ENCODE data around the gene FBXW7.

Gene FBXW7

DNA sequence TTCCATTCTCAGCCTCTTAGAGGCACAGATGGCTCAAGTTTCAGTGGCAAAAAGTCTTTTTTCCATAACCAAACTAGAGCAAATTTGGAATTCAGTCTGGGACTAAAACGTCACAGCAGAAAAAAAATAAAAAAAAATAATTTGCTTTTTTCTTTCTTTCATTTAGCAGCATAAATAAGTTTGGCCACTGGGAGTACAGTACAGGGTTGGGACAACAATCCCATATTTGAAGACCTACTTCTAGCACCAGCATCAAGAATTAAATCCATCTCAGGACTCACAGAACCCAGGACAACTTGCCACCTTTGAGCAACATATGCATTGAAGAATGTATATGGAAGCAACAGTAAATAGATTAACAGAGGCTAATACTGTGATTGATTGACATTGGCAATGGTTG is 214.0 kb downstream of the FBXW7 start:
- DNase-seq = no peak

- DNase-seq = no peak
These were observed 214.5 kb downstream of the FBXW7 start for GRCh38 chr4:152321398-152321797.

DNA sequence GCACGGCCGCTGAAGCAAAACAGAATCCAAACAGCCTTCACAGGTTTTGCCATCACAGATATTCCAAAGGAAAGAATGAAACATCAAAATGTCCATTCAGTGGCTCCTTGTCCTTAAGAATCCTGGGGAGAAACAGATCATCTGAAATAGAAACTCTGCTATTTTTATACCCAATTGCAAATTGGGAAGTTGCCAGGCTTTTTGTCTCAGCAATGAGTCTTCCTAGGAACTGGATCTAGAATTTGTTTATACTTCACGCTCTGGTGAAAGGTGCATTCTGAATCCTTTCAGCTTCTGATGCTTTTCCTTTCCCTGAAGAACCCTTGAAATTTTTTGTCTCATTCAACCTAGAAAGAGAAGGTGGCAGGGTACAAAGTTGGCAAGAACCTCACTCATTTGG is 218.9 kb downstream of the FBXW7 start:
- DNase-seq = no peak

DNA sequence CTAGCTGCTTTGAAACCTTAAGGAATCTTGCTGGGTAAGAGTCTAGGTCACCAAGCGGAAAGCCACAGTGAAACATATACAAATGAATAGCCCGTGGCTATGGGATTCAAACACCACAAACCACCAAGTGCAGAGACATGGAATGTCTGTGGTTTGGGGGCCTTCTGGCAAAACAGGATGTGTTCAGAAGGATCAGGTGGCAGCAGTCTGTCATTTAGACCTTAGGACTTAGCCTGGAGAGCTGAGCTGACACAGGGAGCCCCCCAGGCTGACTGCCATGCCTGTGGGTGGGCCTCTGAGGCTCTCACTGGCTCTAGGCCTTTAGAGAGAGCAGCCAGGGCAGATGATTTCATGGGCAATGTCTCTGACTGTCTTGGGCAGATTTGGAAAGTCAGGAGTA is 225.6 kb downstream of the FBXW7 start:
- no peak for DNase-seq

DNA sequence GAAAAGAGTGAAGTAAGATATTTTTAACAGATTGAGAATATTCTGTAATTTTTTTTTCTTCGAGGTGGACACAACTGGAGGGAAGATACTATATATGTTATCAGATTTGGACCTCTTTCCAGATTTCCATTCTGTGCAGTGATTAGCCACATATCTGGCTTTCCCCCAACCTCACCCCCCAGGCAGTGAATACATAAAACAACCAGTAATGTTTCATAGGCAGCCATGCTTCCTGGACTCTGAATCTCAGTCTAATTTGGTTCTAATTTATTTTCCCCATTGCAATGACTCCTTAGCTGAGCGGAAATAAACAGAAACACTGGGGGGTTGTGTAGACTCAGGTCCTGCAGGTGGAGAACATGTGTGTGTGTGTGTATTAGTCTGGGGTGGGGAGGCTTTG is 226.5 kb downstream of the FBXW7 start:
- no peak for DNase-seq

GRCh38 chr4:152308951-152309350 is 226.9 kb downstream of the FBXW7 start:
- no peak for DNase-seq

- DNase-seq = no peak
These were observed 228.2 kb downstream of the FBXW7 start for GRCh38 chr4:152307669-152308068.

GRCh38 chr4:152306541-152306940 is 229.4 kb downstream of the FBXW7 start:
- no peak for DNase-seq

DNA sequence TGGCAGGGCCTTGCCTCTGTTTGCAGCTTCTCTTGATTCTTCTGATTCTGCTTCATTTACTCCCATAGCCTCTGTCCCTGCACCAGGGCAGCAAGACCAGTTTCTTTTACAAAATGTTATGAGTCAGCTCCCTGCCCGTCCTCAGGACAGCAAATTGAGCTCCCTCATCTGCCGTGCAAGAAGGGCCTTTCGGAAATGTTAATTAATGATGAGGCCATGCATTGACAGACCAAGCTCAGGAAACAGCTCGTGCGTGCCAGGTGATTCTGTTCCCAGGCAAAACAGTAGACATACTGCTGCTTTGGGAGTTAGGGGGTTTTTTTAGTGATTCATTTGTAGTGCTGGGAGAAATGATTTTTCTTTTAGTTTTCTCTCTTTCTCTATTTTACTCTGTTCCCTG is 231.7 kb downstream of the FBXW7 start:
- no peak for DNase-seq

GRCh38 chr4:152301381-152301780 is 234.5 kb downstream of the FBXW7 start:
- no peak for DNase-seq

- DNase-seq = no peak
These were observed 236.3 kb downstream of the FBXW7 start for GRCh38 chr4:152299553-152299952.

GRCh38 chr4:152296386-152296785 is 239.5 kb downstream of the FBXW7 start:
- no peak for DNase-seq

- no peak for DNase-seq
These were observed 241.1 kb downstream of the FBXW7 start for GRCh38 chr4:152294765-152295164.

GRCh38 chr4:152294331-152294730 is 241.6 kb downstream of the FBXW7 start:
- no peak for DNase-seq

DNA sequence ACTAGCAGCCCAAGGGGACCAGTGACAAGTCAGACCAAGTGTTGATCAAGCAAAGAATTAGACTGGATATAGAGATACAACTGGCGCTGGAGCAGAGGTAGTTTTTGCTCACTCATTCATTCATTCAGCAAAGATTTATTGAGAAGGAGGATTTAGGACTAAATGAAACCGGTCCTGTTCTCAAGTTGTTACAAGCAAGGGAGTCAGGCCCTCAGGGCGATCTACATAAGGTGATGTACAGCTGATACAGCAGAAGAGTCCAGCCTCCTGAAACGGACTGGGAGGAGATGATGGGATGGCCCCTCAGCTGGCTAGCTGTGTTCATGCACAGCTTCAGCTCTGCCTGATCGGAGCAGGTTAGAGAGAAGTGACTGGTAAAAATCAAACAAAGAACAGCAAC is 242.4 kb downstream of the FBXW7 start:
- DNase-seq = no peak

DNA sequence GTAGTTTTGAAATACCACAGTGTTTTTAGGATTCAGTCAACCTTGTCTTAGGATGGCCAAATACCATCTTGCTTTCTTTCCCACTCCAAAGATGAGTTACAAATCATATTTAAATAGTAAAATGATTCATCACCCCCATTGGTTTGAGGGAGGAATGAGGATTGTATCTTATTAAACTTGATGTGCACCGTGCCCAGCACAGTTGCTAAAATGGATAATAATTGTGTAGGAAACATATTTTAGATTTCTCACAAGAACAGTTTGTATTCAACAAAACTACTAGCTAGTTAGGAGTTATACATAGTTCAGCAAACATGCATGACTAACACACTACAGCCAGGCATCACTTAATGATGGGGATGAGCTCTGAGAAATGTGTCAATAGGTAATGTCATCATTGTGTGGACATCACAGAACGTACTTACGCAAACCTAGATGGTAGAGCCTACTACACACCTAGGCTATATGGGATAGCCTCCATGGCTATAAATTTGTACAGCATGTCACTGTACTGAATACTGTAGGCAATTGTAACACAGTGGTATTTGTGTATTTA is 245.4 kb downstream of the FBXW7 start:
- DNase-seq = no peak

DNA sequence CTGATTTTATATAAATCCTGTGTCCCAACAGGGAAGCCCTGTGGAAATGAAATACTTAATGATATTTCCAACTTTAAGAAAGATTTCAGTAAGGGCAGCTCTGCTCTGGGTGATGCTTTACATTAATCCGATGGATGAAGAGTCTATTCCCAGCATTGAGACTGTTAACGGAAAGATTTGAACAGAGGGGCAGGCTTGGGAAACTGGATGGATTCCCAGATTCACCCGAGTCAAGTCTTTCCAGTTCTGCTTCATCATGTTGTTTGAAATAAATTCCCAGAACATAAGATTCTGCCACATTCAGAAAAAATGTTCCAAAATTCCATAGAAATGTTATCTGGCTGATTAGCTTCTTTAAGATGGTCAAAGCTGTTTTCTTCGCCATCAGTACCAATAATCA is 246.0 kb downstream of the FBXW7 start:
- no peak for DNase-seq

- no peak for DNase-seq
These were observed 246.4 kb downstream of the FBXW7 start for GRCh38 chr4:152289541-152289940.

DNA sequence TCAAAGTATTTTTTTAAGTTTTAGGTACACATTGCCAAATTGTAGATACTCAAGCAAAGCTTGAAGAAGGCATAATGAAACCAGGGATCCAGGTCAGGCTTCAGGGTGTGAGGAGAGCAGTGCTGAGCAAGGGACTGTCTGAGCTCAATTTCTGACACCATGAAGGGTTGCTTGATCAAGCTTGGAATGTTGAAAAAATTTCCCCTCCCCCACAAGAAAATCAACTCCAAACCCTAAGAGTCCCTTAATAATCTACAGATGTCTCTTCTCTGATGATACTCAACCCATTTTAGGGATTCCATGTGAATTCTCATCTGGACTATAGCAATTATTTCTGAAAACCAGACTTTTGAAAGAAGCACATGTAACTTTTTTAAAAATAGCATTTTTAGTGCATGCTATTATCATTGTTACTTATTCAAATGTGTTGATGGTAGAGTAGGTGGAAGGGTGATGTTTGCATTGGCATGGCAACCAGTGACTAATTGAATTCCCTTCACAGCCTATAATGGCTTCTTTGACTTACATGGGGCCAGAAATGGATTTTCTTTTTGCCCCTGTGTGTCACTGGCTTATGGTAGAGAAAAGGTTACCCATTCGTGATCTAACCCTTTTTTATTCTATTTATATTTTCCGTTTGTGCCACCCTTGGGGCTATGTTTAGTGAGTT is 252.0 kb downstream of the FBXW7 start:
- no peak for DNase-seq

GRCh38 chr4:152281822-152282221 is 254.1 kb downstream of the FBXW7 start:
- no peak for DNase-seq

GRCh38 chr4:152281211-152281610 is 254.7 kb downstream of the FBXW7 start:
- DNase-seq = no peak

DNA sequence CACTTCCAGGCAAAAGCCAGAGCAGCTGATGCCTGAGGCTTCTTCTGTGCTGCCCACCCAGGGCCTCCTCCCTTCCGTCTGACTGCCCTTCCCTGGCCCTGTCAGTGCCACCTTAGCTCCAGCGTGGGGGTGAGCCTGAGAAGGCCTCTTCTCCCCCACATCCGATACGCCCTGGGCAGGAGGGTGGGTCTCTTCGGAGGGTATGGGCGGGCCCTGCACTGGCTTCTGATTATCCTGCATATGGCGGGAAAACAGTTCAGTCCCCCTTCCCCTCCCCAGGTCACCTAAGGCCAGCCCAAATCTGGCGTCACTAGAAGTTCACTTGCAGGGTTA is 256.7 kb downstream of the FBXW7 start:
- DNase-seq = no peak

DNA sequence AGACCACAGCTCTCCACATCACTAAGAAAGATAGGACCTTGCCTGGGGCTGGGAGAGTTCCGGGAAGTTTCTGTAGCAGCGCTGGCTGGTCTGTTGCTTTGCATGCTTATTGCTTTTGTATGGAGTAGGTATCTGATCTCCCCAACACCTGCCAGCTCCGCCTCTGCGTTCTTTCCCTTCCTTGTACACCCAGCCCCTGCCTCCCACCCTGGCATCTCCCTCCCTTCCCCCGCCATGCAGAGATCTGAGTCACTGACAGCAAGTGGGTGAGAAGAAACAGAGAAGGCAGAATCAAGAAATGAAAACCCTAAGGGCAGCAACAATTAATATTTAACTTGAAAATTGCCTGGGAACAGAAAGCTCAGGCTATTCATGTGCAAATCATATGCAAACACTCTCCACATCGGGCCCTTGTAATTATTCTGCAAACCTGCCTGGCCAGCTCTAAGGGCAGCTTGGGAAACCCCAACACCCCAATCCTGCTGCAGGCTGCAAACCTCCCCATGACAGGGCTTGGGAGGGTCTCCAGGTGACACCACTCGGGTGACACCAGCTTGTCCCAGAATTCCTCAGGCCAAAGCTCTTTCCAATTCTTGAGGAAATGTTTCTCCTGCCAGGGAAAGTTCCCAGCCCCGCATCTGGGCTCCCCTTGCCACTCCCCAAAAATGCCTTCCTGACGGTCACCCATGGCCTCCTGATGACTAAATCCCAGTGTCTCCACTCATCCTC is 257.2 kb downstream of the FBXW7 start:
- DNase-seq = no peak

- no peak for DNase-seq
These were observed 257.8 kb downstream of the FBXW7 start for GRCh38 chr4:152278172-152278504.

DNA sequence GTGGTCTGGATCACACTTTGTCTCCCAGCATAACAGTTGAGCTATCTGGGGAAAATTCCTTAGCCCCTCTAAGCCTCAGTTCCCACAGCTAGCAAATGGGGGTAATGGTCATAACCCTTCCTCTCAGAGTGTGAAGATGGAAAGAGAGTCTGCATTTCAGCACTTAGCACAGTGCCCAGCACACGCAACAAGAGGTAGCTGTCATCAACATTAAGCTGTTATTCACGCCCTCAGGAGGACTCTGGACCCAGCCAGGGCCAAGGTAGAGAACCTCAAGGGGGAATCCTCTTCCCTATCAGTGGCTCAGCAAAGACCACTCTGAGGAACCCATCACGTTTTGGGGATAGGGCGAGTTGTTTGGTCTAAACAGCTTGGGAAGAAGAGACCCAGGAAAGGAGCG is 258.6 kb downstream of the FBXW7 start:
- no peak for DNase-seq

Measured in activated effector memory CD4-positive, alpha-beta T cell treated with anti-CD3 and anti-CD28 coated beads, Interleukin-2, amount 50 U/mL, for 16 hours (primary cell).